HG03457 (cell line): ENCODE measurements around the gene SEC14L1.

Experiments used
- ATAC-seq: cut with Tn5 transposase; IDR thresholded peaks from one replicate; pipeline ENCODE4 v1.9.1; 2021; ENCODE audit warnings: moderate number of reproducible peaks; ENCODE audit not compliant: unreplicated experiment

SEC14L1 gene

GRCh38 chr17:77188084-77189066 is 47.6 kb downstream of the SEC14L1 start:
- no peak for ATAC-seq

GRCh38 chr17:77189148-77189547 is 48.4 kb downstream of the SEC14L1 start:
- ATAC-seq = no peak

GRCh38 chr17:77190576-77190975 is 49.8 kb downstream of the SEC14L1 start:
- no peak for ATAC-seq

- ATAC-seq = no peak
Observed at GRCh38 chr17:77191244-77191643, 50.5 kb downstream of the SEC14L1 start.

GRCh38 chr17:77193653-77194052 is 52.9 kb downstream of the SEC14L1 start:
- ATAC-seq = no peak

GRCh38 chr17:77194179-77194578 is 53.4 kb downstream of the SEC14L1 start:
- ATAC-seq = no peak

GRCh38 chr17:77196251-77196650 is 55.5 kb downstream of the SEC14L1 start:
- ATAC-seq = no peak

GRCh38 chr17:77197115-77197514 is 56.3 kb downstream of the SEC14L1 start:
- no peak for ATAC-seq

GRCh38 chr17:77200711-77201110 is 59.9 kb downstream of the SEC14L1 start:
- ATAC-seq = no peak

- no peak for ATAC-seq
Observed at GRCh38 chr17:77203436-77203835, 62.7 kb downstream of the SEC14L1 start.

GRCh38 chr17:77203846-77204245 is 63.1 kb downstream of the SEC14L1 start:
- ATAC-seq = no peak

- ATAC-seq = no peak
Observed at GRCh38 chr17:77204536-77204935, 63.8 kb downstream of the SEC14L1 start.

- ATAC-seq = no peak
Observed at GRCh38 chr17:77205396-77206125, 64.8 kb downstream of the SEC14L1 start.

- ATAC-seq = no peak
Observed at GRCh38 chr17:77206158-77206956, 65.6 kb downstream of the SEC14L1 start.

- no peak for ATAC-seq
Observed at GRCh38 chr17:77207689-77208216, 67.0 kb downstream of the SEC14L1 start.

- no peak for ATAC-seq
Observed at GRCh38 chr17:77208217-77208808, 67.5 kb downstream of the SEC14L1 start.

- ATAC-seq = no peak
Observed at GRCh38 chr17:77208856-77209255, 68.1 kb downstream of the SEC14L1 start.

GRCh38 chr17:77209330-77209748 is 68.6 kb downstream of the SEC14L1 start:
- ATAC-seq = no peak

GRCh38 chr17:77210331-77210730 is 69.6 kb downstream of the SEC14L1 start:
- ATAC-seq = no peak

GRCh38 chr17:77210946-77211541 is 70.3 kb downstream of the SEC14L1 start:
- ATAC-seq = no peak
